ENCODE data around the gene CGB1.

DNA sequence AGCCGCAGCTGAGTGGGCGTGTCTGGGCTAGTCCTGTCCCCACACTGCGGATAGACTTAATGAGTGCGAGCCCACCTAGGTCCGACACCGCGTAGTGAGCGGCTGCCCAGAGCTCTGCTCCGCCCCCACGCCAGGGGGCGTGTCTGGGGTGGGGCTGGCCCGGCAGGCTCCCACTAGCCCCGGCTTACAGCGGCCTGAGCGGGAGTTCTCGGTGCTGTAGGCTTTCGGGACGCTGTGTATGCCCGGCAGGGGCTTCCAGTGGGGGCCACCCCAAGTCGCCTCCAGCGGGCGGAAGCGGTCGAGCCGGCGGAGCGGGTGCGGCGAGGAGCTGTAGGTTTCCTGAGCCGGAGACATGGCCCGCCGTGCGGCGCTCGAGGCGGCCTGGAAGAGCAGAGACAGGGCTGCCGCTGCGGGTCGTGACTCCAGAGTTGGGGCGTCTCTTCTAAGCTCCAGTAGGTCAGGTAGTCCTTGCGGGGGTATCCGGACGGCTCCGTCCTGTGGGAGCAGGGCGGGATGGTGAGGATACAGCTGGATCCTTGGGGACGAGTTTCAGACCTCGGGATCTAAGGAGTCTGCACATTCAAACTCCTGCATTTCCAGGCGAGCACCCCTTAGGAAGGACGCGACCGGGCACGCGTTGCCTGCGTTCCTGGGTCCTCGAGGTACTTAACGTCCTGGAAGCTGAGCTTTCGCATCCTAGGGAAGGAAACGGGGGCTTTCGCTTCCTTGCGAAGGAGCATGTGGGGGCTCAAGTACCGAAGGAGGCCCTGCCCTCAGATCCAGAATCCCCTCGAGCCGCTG lies 19.6 kb upstream of the CGB1 start:
- TF ChIP-seq, protein P1, sequence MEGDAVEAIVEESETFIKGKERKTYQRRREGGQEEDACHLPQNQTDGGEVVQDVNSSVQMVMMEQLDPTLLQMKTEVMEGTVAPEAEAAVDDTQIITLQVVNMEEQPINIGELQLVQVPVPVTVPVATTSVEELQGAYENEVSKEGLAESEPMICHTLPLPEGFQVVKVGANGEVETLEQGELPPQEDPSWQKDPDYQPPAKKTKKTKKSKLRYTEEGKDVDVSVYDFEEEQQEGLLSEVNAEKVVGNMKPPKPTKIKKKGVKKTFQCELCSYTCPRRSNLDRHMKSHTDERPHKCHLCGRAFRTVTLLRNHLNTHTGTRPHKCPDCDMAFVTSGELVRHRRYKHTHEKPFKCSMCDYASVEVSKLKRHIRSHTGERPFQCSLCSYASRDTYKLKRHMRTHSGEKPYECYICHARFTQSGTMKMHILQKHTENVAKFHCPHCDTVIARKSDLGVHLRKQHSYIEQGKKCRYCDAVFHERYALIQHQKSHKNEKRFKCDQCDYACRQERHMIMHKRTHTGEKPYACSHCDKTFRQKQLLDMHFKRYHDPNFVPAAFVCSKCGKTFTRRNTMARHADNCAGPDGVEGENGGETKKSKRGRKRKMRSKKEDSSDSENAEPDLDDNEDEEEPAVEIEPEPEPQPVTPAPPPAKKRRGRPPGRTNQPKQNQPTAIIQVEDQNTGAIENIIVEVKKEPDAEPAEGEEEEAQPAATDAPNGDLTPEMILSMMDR (optimal IDR thresholded peaks at IDR 0.05 in 1 of 3, IDR thresholded peaks at IDR 0.05 in 1 of 3, conservative IDR thresholded peaks at IDR 0.05 in 1 of 3; ENCODE audit: extremely low read depth in 1 of 3, insufficient read depth in 2 of 3, low read length in 3 of 3), result peak in 1 of 3 experiments; percentile 15
- TF ChIP-seq EZH2 (IDR thresholded peaks at IDR 0.05; ENCODE audit: low read length), result no peak
